ENCODE data around the gene RAD51. TPM values are rescaled to one million over a fixed set of nuclear protein-coding genes. Genes with fewer than 3 reads are reported as not detected.
"Not testable (repeated sequence)": the region's sequence is repeated elsewhere in the genome, so short reads cannot be mapped to it uniquely, and the experiment has no call there.

Gene RAD51
- total RNA-seq, result 10 to 100 TPM; 28.2 to 39.7 (median 31.0) TPM

- Mint-ChIP-seq H3K4me3 (peak within 1 kb of the TSS; percentile 96), H3K9me3 (no peaks in the 10 kb centered on the region), H3K4me1 (ENCODE audit: low read depth) (peaks cover 22% of the 10 kb centered on the region), H3K27me3 (ENCODE audit: low read depth) (no peaks in the 10 kb centered on the region), H3K36me3 (ENCODE audit: insufficient read depth) (peaks cover 6% of the 10 kb centered on the region)
- DNase-seq, result peak; percentile 87
- peak; percentile 97 for ATAC-seq
Measured at GRCh38 chr15:40694688-40695468, at the start of gene RAD51. Gene RAD51 (plus strand): TSS chr15:40695174. CDS start chr15:40698759, 3,585 bp downstream.

GRCh38 chr15:40647523-40647922 is 47.5 kb upstream of the RAD51 start:
- ATAC-seq, result no peak
- DNase-seq, result no peak
- Mint-ChIP-seq H3K9me3 (no peaks in the 10 kb centered on the region), H3K36me3 (ENCODE audit: insufficient read depth) (no peaks in the 10 kb centered on the region), H3K4me1 (ENCODE audit: low read depth) (peaks cover 2% of the 10 kb centered on the region), H3K27me3 (ENCODE audit: low read depth) (no peaks in the 10 kb centered on the region), H3K4me3 (no peak overlapping the region)

- Mint-ChIP-seq H3K9me3 (no peaks in the 10 kb centered on the region), H3K36me3 (ENCODE audit: insufficient read depth) (no peaks in the 10 kb centered on the region), H3K27me3 (ENCODE audit: low read depth) (no peaks in the 10 kb centered on the region)
Measured at GRCh38 chr15:40650479-40650878, 44.5 kb upstream of the RAD51 start.

GRCh38 chr15:40660686-40661085 is 34.3 kb upstream of the RAD51 start:
- no peak for DNase-seq

More at GRCh38 chr15:40650479-40650878, 44.5 kb upstream of the RAD51 start:
- ATAC-seq, result no peak
- no peak for DNase-seq
- H3K4me1 Mint-ChIP-seq (ENCODE audit: low read depth), result peaks cover 2% of the 10 kb centered on the region
- no peak overlapping the region for H3K4me3 Mint-ChIP-seq

GRCh38 chr15:40664909-40665308 is 30.1 kb upstream of the RAD51 start:
- ATAC-seq, result no peak
- no peak for DNase-seq

More at GRCh38 chr15:40660686-40661085, 34.3 kb upstream of the RAD51 start:
- Mint-ChIP-seq H3K4me3 (no peak overlapping the region), H3K9me3 (no peaks in the 10 kb centered on the region), H3K27me3 (ENCODE audit: low read depth) (no peaks in the 10 kb centered on the region), H3K4me1 (ENCODE audit: low read depth) (no peaks in the 10 kb centered on the region), H3K36me3 (ENCODE audit: insufficient read depth) (no peaks in the 10 kb centered on the region)
- ATAC-seq, result no peak

GRCh38 chr15:40676290-40676689 is 18.7 kb upstream of the RAD51 start:
- H3K9me3 Mint-ChIP-seq; H3K27me3 Mint-ChIP-seq (ENCODE audit: low read depth); DNase-seq: not testable (repeated sequence)

More at GRCh38 chr15:40664909-40665308, 30.1 kb upstream of the RAD51 start:
- Mint-ChIP-seq H3K9me3 (no peaks in the 10 kb centered on the region), H3K36me3 (ENCODE audit: insufficient read depth) (no peaks in the 10 kb centered on the region), H3K27me3 (ENCODE audit: low read depth) (no peaks in the 10 kb centered on the region), H3K4me3 (no peak overlapping the region), H3K4me1 (ENCODE audit: low read depth) (no peaks in the 10 kb centered on the region)

GRCh38 chr15:40676906-40677305 is 18.1 kb upstream of the RAD51 start:
- not testable (repeated sequence) for ATAC-seq

More at GRCh38 chr15:40676290-40676689, 18.7 kb upstream of the RAD51 start:
- ATAC-seq; H3K4me3 Mint-ChIP-seq; H3K36me3 Mint-ChIP-seq (ENCODE audit: insufficient read depth); H3K4me1 Mint-ChIP-seq (ENCODE audit: low read depth): not testable (repeated sequence)

GRCh38 chr15:40680151-40680550 is 14.8 kb upstream of the RAD51 start:
- Mint-ChIP-seq H3K4me3 (no peak overlapping the region), H3K36me3 (ENCODE audit: insufficient read depth) (no peaks in the 10 kb centered on the region), H3K27me3 (ENCODE audit: low read depth) (no peaks in the 10 kb centered on the region)

More at GRCh38 chr15:40676906-40677305, 18.1 kb upstream of the RAD51 start:
- not testable (repeated sequence) for H3K9me3 Mint-ChIP-seq; H3K4me1 Mint-ChIP-seq (ENCODE audit: low read depth); H3K36me3 Mint-ChIP-seq (ENCODE audit: insufficient read depth); H3K4me3 Mint-ChIP-seq; DNase-seq; H3K27me3 Mint-ChIP-seq (ENCODE audit: low read depth)

GRCh38 chr15:40680959-40681358 is 14.0 kb upstream of the RAD51 start:
- not testable (repeated sequence) for ATAC-seq; H3K27me3 Mint-ChIP-seq (ENCODE audit: low read depth); H3K4me3 Mint-ChIP-seq

More at GRCh38 chr15:40680151-40680550, 14.8 kb upstream of the RAD51 start:
- Mint-ChIP-seq H3K9me3 (no peaks in the 10 kb centered on the region), H3K4me1 (ENCODE audit: low read depth) (peaks cover 5% of the 10 kb centered on the region)
- DNase-seq (no peak), ATAC-seq (no peak)

GRCh38 chr15:40684381-40684780 is 10.6 kb upstream of the RAD51 start:
- no peak for ATAC-seq
- H3K4me1 Mint-ChIP-seq (ENCODE audit: low read depth), result no peaks in the 10 kb centered on the region
- H3K9me3 Mint-ChIP-seq, result no peaks in the 10 kb centered on the region
- DNase-seq, result no peak
- no peak overlapping the region for H3K4me3 Mint-ChIP-seq
- H3K36me3 Mint-ChIP-seq (ENCODE audit: insufficient read depth), result no peaks in the 10 kb centered on the region
- H3K27me3 Mint-ChIP-seq (ENCODE audit: low read depth), result no peaks in the 10 kb centered on the region

More at GRCh38 chr15:40680959-40681358, 14.0 kb upstream of the RAD51 start:
- not testable (repeated sequence) for H3K4me1 Mint-ChIP-seq (ENCODE audit: low read depth); H3K36me3 Mint-ChIP-seq (ENCODE audit: insufficient read depth); H3K9me3 Mint-ChIP-seq; DNase-seq

- no peak for DNase-seq
- Mint-ChIP-seq H3K36me3 (ENCODE audit: insufficient read depth) (peaks cover 3% of the 10 kb centered on the region), H3K9me3 (no peaks in the 10 kb centered on the region), H3K4me1 (ENCODE audit: low read depth) (no peaks in the 10 kb centered on the region), H3K4me3 (no peak overlapping the region), H3K27me3 (ENCODE audit: low read depth) (no peaks in the 10 kb centered on the region)
- no peak for ATAC-seq
Measured at GRCh38 chr15:40685376-40685775, 9.6 kb upstream of the RAD51 start.

GRCh38 chr15:40688932-40689799 is 5.8 kb upstream of the RAD51 start:
- ATAC-seq, result no peak
- no peaks in the 10 kb centered on the region for H3K9me3 Mint-ChIP-seq
- H3K27me3 Mint-ChIP-seq (ENCODE audit: low read depth), result no peaks in the 10 kb centered on the region
- peaks cover 11% of the 10 kb centered on the region for H3K4me1 Mint-ChIP-seq (ENCODE audit: low read depth)
- no peak for DNase-seq
- H3K36me3 Mint-ChIP-seq (ENCODE audit: insufficient read depth), result peaks cover 7% of the 10 kb centered on the region
- no peak overlapping the region for H3K4me3 Mint-ChIP-seq

GRCh38 chr15:40691737-40692136 is 3.2 kb upstream of the RAD51 start:
- no peak overlapping the region for H3K4me3 Mint-ChIP-seq
- no peaks in the 10 kb centered on the region for H3K9me3 Mint-ChIP-seq
- H3K27me3 Mint-ChIP-seq (ENCODE audit: low read depth), result no peaks in the 10 kb centered on the region
- H3K36me3 Mint-ChIP-seq (ENCODE audit: insufficient read depth), result peaks cover 10% of the 10 kb centered on the region
- no peak for DNase-seq
- H3K4me1 Mint-ChIP-seq (ENCODE audit: low read depth), result peaks cover 21% of the 10 kb centered on the region
- no peak for ATAC-seq

GRCh38 chr15:40693904-40694687 is 878 bp upstream of the RAD51 start:
- DNase-seq, result no peak
- Mint-ChIP-seq H3K4me1 (ENCODE audit: low read depth) (peaks cover 22% of the 10 kb centered on the region), H3K9me3 (no peaks in the 10 kb centered on the region), H3K4me3 (peak overlapping the region; percentile 96), H3K36me3 (ENCODE audit: insufficient read depth) (peaks cover 10% of the 10 kb centered on the region), H3K27me3 (ENCODE audit: low read depth) (no peaks in the 10 kb centered on the region)
- no peak for ATAC-seq

Data from activated T-cell treated with anti-CD3 and anti-CD28 coated beads, Interleukin-2, amount 50 U/mL, for 4 hours (primary cell).